Measurements from ENCODE around the gene BCAT1. TPM values are rescaled to one million over a fixed set of nuclear protein-coding genes. Genes with fewer than 3 reads are reported as not detected.
"Not testable (repeated sequence)": the region's sequence is repeated elsewhere in the genome, so short reads cannot be mapped to it uniquely, and the experiment has no call there.

BCAT1 gene
- total RNA-seq, 1 donor from 2014 or later = 39.7 TPM

GRCh38 chr12:24901576-24902461, 47.1 kb downstream of the BCAT1 start:
- intact Hi-C loops (cut with micrococcal nuclease) = loop anchor here (1.0 to 2.0 kb wide), 5 partner anchors 21 to 486 kb away; a partner anchor contains a TSS

- intact Hi-C loops (cut with micrococcal nuclease) = no loop called here
Observed at GRCh38 chr12:24900196-24900595, 48.7 kb downstream of the BCAT1 start.

GRCh38 chr12:24899503-24900075, 49.3 kb downstream of the BCAT1 start:
- intact Hi-C loops (cut with micrococcal nuclease) = no loop called here

GRCh38 chr12:24898606-24899005, 50.3 kb downstream of the BCAT1 start:
- intact Hi-C loops (cut with micrococcal nuclease) = no loop called here

GRCh38 chr12:24898185-24898584, 50.7 kb downstream of the BCAT1 start:
- intact Hi-C loops (cut with micrococcal nuclease) = no loop called here

GRCh38 chr12:24896171-24896570, 52.7 kb downstream of the BCAT1 start:
- intact Hi-C loops (cut with micrococcal nuclease) = no loop called here

GRCh38 chr12:24895612-24896011, 53.3 kb downstream of the BCAT1 start:
- intact Hi-C loops (cut with micrococcal nuclease) = no loop called here

- intact Hi-C loops (cut with micrococcal nuclease) = no loop called here
Observed at GRCh38 chr12:24894879-24895278, 54.0 kb downstream of the BCAT1 start.

GRCh38 chr12:24890048-24890803, 58.7 kb downstream of the BCAT1 start:
- intact Hi-C loops (cut with micrococcal nuclease) = no loop called here

GRCh38 chr12:24889411-24889810, 59.5 kb downstream of the BCAT1 start:
- intact Hi-C loops (cut with micrococcal nuclease) = no loop called here

- intact Hi-C loops (cut with micrococcal nuclease) = no loop called here
Observed at GRCh38 chr12:24888813-24889212, 60.1 kb downstream of the BCAT1 start.

- intact Hi-C loops (cut with micrococcal nuclease) = no loop called here
Observed at GRCh38 chr12:24884911-24885310, 64.0 kb downstream of the BCAT1 start.

- intact Hi-C loops (cut with micrococcal nuclease) = no loop called here
Observed at GRCh38 chr12:24881724-24882371, 67.1 kb downstream of the BCAT1 start.

GRCh38 chr12:24881227-24881626, 67.7 kb downstream of the BCAT1 start:
- intact Hi-C loops (cut with micrococcal nuclease) = no loop called here

- intact Hi-C loops (cut with micrococcal nuclease) = no loop called here
Observed at GRCh38 chr12:24880732-24881131, 68.2 kb downstream of the BCAT1 start.

GRCh38 chr12:24879644-24880043, 69.3 kb downstream of the BCAT1 start:
- intact Hi-C loops (cut with micrococcal nuclease) = no loop called here

GRCh38 chr12:24875014-24875413, 73.9 kb downstream of the BCAT1 start:
- intact Hi-C loops (cut with micrococcal nuclease) = no loop called here

- intact Hi-C loops (cut with micrococcal nuclease) = no loop called here
Observed at GRCh38 chr12:24872211-24872610, 76.7 kb downstream of the BCAT1 start.

- intact Hi-C loops (cut with micrococcal nuclease) = not testable (repeated sequence)
Observed at GRCh38 chr12:24866139-24866538, 82.8 kb downstream of the BCAT1 start.

GRCh38 chr12:24864796-24865125, 84.1 kb downstream of the BCAT1 start:
- intact Hi-C loops (cut with micrococcal nuclease) = no loop called here

- intact Hi-C loops (cut with micrococcal nuclease) = no loop called here
Observed at GRCh38 chr12:24861766-24862540, 86.9 kb downstream of the BCAT1 start.

All from T-helper 1 cell treated with Interleukin-12 subunit alpha and Interleukin-12 subunit beta and Interleukin-4 antibody, amounts not matched to agents 30 ng/mL and 1 ng/mL, for 36 hours (primary cell).